NB4 (cell line): ENCODE measurements around the gene TSPAN33.

Experiments used
- MYC ChIP-seq: IDR thresholded peaks from 2 replicates; pipeline ENCODE4 v1.6.1; 2011; ENCODE audit warnings: low read depth, low read length
- POLR2A ChIP-seq: IDR thresholded peaks from 2 replicates; pipeline ENCODE4 v1.6.1; 2011; ENCODE audit warnings: mild to moderate bottlenecking; ENCODE audit not compliant: insufficient read length; ENCODE audit errors: extremely low read depth
- TF ChIP-seq, protein P1 (sequence below): IDR thresholded peaks from one replicate; pipeline ENCODE4 v1.5.1; 2012; ENCODE audit warnings: low read depth, low read length
- TF ChIP-seq, protein P2 (sequence below): IDR thresholded peaks from 2 replicates; pipeline ENCODE4 v1.6.1; 2011; ENCODE audit warnings: low read depth, low read length

DNA sequence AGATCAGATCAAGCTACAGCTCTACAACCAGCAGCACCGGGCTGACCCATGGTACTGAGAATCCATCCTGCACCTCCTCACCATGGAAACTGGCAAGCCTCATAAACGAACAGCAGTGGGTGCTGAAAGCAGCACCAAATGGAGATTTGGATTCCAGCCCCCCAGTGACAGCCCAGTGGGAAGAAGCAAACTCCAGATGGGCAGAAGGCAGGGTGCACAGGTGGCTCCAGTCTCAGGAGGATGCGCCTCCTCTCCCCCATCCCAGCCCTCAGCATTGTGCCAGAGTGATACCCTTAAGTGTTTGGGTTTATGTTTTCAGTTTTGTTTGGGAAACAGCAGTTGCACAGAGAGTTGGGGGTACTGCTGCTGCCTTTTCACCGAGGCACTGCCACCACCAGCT lies 23.3 kb downstream of the TSPAN33 start:
- TF ChIP-seq, protein P1, sequence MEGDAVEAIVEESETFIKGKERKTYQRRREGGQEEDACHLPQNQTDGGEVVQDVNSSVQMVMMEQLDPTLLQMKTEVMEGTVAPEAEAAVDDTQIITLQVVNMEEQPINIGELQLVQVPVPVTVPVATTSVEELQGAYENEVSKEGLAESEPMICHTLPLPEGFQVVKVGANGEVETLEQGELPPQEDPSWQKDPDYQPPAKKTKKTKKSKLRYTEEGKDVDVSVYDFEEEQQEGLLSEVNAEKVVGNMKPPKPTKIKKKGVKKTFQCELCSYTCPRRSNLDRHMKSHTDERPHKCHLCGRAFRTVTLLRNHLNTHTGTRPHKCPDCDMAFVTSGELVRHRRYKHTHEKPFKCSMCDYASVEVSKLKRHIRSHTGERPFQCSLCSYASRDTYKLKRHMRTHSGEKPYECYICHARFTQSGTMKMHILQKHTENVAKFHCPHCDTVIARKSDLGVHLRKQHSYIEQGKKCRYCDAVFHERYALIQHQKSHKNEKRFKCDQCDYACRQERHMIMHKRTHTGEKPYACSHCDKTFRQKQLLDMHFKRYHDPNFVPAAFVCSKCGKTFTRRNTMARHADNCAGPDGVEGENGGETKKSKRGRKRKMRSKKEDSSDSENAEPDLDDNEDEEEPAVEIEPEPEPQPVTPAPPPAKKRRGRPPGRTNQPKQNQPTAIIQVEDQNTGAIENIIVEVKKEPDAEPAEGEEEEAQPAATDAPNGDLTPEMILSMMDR = no peak
- TF ChIP-seq POLR2A (no peak), MYC (no peak)
- TF ChIP-seq, protein P2, sequence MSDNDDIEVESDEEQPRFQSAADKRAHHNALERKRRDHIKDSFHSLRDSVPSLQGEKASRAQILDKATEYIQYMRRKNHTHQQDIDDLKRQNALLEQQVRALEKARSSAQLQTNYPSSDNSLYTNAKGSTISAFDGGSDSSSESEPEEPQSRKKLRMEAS = no peak
